A673 (cell line): ENCODE data around the gene ISM1. TPM values are rescaled to one million over a fixed set of nuclear protein-coding genes. Genes with fewer than 3 reads are reported as not detected.

ENCODE experiments used
- BruUV-seq: library from RNA; stranded (reverse); fragments of 400-500 nt; replicated peaks from 2 replicates; lab custom pipeline; 2021; lab: Mats Ljungman, UMichigan
- CTCF ChIA-PET: fragments of 300-600 bp; sonication (Branson Sonifier 250); formaldehyde crosslinking; loops from one replicate; lab custom pipeline; 2022; ENCODE audit warnings: antibody characterized with exemption; lab: Charles Lee
- POLR2A ChIA-PET: fragments of 300-600 bp; sonication (Branson Sonifier 250); formaldehyde crosslinking; loops from one replicate; lab custom pipeline; 2022; ENCODE audit warnings: antibody characterized with exemption; ENCODE audit not compliant: low non-redundant PET; lab: Charles Lee
- DNase-seq: peaks from one replicate; pipeline ENCODE4 v3.0.0-alpha.2; 2015; ENCODE audit warnings: low spot score
- H3K27ac ChIP-seq: fragments of 200-600 bp; sonication (generic); 2 replicates; pipeline ENCODE4 v1.5.1; 2016; ENCODE audit warnings: mixed run types, low read depth, mild to moderate bottlenecking, mixed read lengths, antibody characterized with exemption, low read length; ENCODE audit not compliant: poor library complexity, severe bottlenecking
- H3K27me3 ChIP-seq: fragments of 200-600 bp; sonication (generic); replicated peaks from 2 replicates; pipeline ENCODE4 v1.6.1; 2017; ENCODE audit warnings: mixed run types, low read depth, mild to moderate bottlenecking, mixed read lengths, antibody characterized with exemption, low read length; ENCODE audit not compliant: insufficient read depth, poor library complexity
- H3K36me3 ChIP-seq: fragments of 200-600 bp; sonication (generic); 2 replicates; pipeline ENCODE4 v1.6.1; 2016; ENCODE audit warnings: mixed run types, mild to moderate bottlenecking, mixed read lengths, antibody characterized with exemption, low read length; ENCODE audit not compliant: insufficient read depth, poor library complexity, severe bottlenecking
- H3K4me1 ChIP-seq: fragments of 200-600 bp; sonication (generic); 2 replicates; pipeline ENCODE4 v1.6.1; 2017; ENCODE audit warnings: mixed run types, mild to moderate bottlenecking, mixed read lengths, antibody characterized with exemption, low read length; ENCODE audit not compliant: insufficient read depth, poor library complexity, severe bottlenecking
- H3K4me3 ChIP-seq: fragments of 200-600 bp; sonication (generic); 2 replicates; pipeline ENCODE4 v1.5.1; 2016; ENCODE audit warnings: low read depth, mixed run types, mild to moderate bottlenecking, mixed read lengths, low read length; ENCODE audit not compliant: poor library complexity, severe bottlenecking
- H3K9me3 ChIP-seq: fragments of 200-600 bp; sonication (generic); 2 replicates; pipeline ENCODE4 v1.6.1; 2016; ENCODE audit warnings: mixed run types, low read depth, mild to moderate bottlenecking, mixed read lengths, antibody characterized with exemption, low read length; ENCODE audit not compliant: poor library complexity, severe bottlenecking
- CTCF ChIP-seq: fragments of 300-800, 200-600 bp; sonication (generic); conservative IDR thresholded peaks from 2 replicates; pipeline ENCODE4 v1.5.1; 2017; ENCODE audit warnings: low read depth, mild to moderate bottlenecking, antibody characterized with exemption, low read length, moderate library complexity, mixed read lengths
- EZH2 ChIP-seq: fragments of 200-600 bp; sonication (generic); IDR thresholded peaks from 2 replicates; pipeline ENCODE4 v1.6.1; 2017; ENCODE audit warnings: borderline replicate concordance, low read depth, mild to moderate bottlenecking, mixed read lengths, antibody characterized with exemption, low read length; ENCODE audit not compliant: poor library complexity, severe bottlenecking
- intact Hi-C: fragments of 100-400 bp; cut with micrococcal nuclease; formaldehyde crosslinking; loops from one replicate; pipeline ENCODE4 v1.10.0; 2022; ENCODE audit not compliant: unreplicated experiment
- total RNA-seq: library from RNA; stranded (reverse); gene quantifications from 2 replicates; pipeline ENCODE4 v1.2.3, GENCODE V29; 2021

ISM1 gene
- total RNA-seq, 1 experiment from 2014 or later: 0.11 TPM

- Histone ChIP-seq H3K27ac (no peak overlapping the region), H3K27me3 (no peaks in the 10 kb centered on the region), H3K4me3 (no peak overlapping the region), H3K36me3 (no peaks in the 10 kb centered on the region), H3K9me3 (no peaks in the 10 kb centered on the region), H3K4me1 (no peaks in the 10 kb centered on the region)
- no peak for DNase-seq
- intact Hi-C loops: loop anchor here (10.0 kb wide), 1 partner anchor 174 kb away; no protein-coding TSS in a partner anchor
- no TSS peak for BruUV-seq
- POLR2A ChIA-PET: no interaction called here
- no peak for TF ChIP-seq CTCF
- TF ChIP-seq EZH2: no peak
- CTCF ChIA-PET: no interaction called here
Measured at GRCh38 chr20:13298692-13299373, 77.8 kb downstream of the ISM1 start.

GRCh38 chr20:13299401-13299800 is 78.3 kb downstream of the ISM1 start:
- TF ChIP-seq EZH2: no peak
- TF ChIP-seq CTCF: no peak
- BruUV-seq: no TSS peak
- CTCF ChIA-PET: no interaction called here
- intact Hi-C loops: loop anchor here (10.0 kb wide), 1 partner anchor 175 kb away; no protein-coding TSS in a partner anchor
- Histone ChIP-seq H3K36me3 (no peaks in the 10 kb centered on the region), H3K4me3 (no peak overlapping the region), H3K27ac (no peak overlapping the region), H3K9me3 (no peaks in the 10 kb centered on the region), H3K27me3 (no peaks in the 10 kb centered on the region), H3K4me1 (no peaks in the 10 kb centered on the region)
- POLR2A ChIA-PET: no interaction called here
- DNase-seq: no peak

- no peaks in the 10 kb centered on the region for H3K36me3 ChIP-seq
- DNase-seq: no peak
- H3K27me3 ChIP-seq: no peaks in the 10 kb centered on the region
- ChIA-PET CTCF (interaction anchor here (0.6 to 1.7 kb wide), 2 partner anchors 75 to 245 kb away, joined by 3 to 4 read pairs; no protein-coding TSS in a partner anchor), POLR2A (no interaction called here)
- no peak overlapping the region for H3K4me3 ChIP-seq
- no peaks in the 10 kb centered on the region for H3K4me1 ChIP-seq
- no peaks in the 10 kb centered on the region for H3K9me3 ChIP-seq
- BruUV-seq: no TSS peak
- no peak overlapping the region for H3K27ac ChIP-seq
- intact Hi-C loops: no loop called here
- TF ChIP-seq CTCF (no peak), EZH2 (no peak)
Measured at GRCh38 chr20:13301596-13301995, 80.5 kb downstream of the ISM1 start.
